ENCODE measurements around the gene VSTM2B.

Gene VSTM2B

GRCh38 chr19:29598036-29598435 lies 72.2 kb downstream of the VSTM2B start:
- H3K27ac ChIP-seq (ENCODE audit: poor library complexity, severe bottlenecking), result no peak overlapping the region
- H3K4me3 ChIP-seq (ENCODE audit: severe bottlenecking), result no peak overlapping the region

GRCh38 chr19:29598496-29598895 lies 72.7 kb downstream of the VSTM2B start:
- Histone ChIP-seq H3K27ac (ENCODE audit: poor library complexity, severe bottlenecking) (no peak overlapping the region), H3K27me3 (ENCODE audit: insufficient read depth, poor library complexity, severe bottlenecking) (peaks cover 13% of the 10 kb centered on the region), H3K9me3 (ENCODE audit: severe bottlenecking) (no peaks in the 10 kb centered on the region), H3K36me3 (ENCODE audit: low read depth) (no peaks in the 10 kb centered on the region), H3K4me3 (ENCODE audit: severe bottlenecking) (no peak overlapping the region), H3K4me1 (ENCODE audit: insufficient read depth, poor library complexity, severe bottlenecking) (no peaks in the 10 kb centered on the region)
- no peak for TF ChIP-seq CTCF (IDR thresholded peaks at IDR 0.05; ENCODE audit: poor library complexity, severe bottlenecking)
- DNase-seq (ENCODE audit: low spot score), result no peak
- ATAC-seq (ENCODE audit: low read depth), result no peak

More at GRCh38 chr19:29598036-29598435, 72.2 kb downstream of the VSTM2B start:
- H3K9me3 ChIP-seq (ENCODE audit: severe bottlenecking), result no peaks in the 10 kb centered on the region
- H3K36me3 ChIP-seq (ENCODE audit: low read depth), result no peaks in the 10 kb centered on the region
- ATAC-seq (ENCODE audit: low read depth), result no peak
- no peak for DNase-seq (ENCODE audit: low spot score)
- peaks cover 13% of the 10 kb centered on the region for H3K27me3 ChIP-seq (ENCODE audit: insufficient read depth, poor library complexity, severe bottlenecking)
- TF ChIP-seq CTCF (IDR thresholded peaks at IDR 0.05; ENCODE audit: poor library complexity, severe bottlenecking), result no peak
- H3K4me1 ChIP-seq (ENCODE audit: insufficient read depth, poor library complexity, severe bottlenecking), result no peaks in the 10 kb centered on the region

GRCh38 chr19:29603308-29603707 lies 77.5 kb downstream of the VSTM2B start:
- Histone ChIP-seq H3K36me3 (ENCODE audit: low read depth) (no peaks in the 10 kb centered on the region), H3K27ac (ENCODE audit: poor library complexity, severe bottlenecking) (no peak overlapping the region), H3K4me1 (ENCODE audit: insufficient read depth, poor library complexity, severe bottlenecking) (no peaks in the 10 kb centered on the region), H3K27me3 (ENCODE audit: insufficient read depth, poor library complexity, severe bottlenecking) (peaks cover 1% of the 10 kb centered on the region), H3K4me3 (ENCODE audit: severe bottlenecking) (no peak overlapping the region), H3K9me3 (ENCODE audit: severe bottlenecking) (no peaks in the 10 kb centered on the region)
- DNase-seq (ENCODE audit: low spot score), result no peak
- TF ChIP-seq CTCF (IDR thresholded peaks at IDR 0.05; ENCODE audit: poor library complexity, severe bottlenecking), result no peak
- no peak for ATAC-seq (ENCODE audit: low read depth)

- Histone ChIP-seq H3K36me3 (ENCODE audit: low read depth) (peaks cover 11% of the 10 kb centered on the region), H3K27me3 (ENCODE audit: insufficient read depth, poor library complexity, severe bottlenecking) (no peaks in the 10 kb centered on the region), H3K27ac (ENCODE audit: poor library complexity, severe bottlenecking) (peak within 1 kb of the TSS; percentile 39), H3K9me3 (ENCODE audit: severe bottlenecking) (no peaks in the 10 kb centered on the region), H3K4me3 (ENCODE audit: severe bottlenecking) (peak within 1 kb of the TSS; percentile 75), H3K4me1 (ENCODE audit: insufficient read depth, poor library complexity, severe bottlenecking) (no peaks in the 10 kb centered on the region)
- peak; percentile 94 for DNase-seq (ENCODE audit: low spot score)
- TF ChIP-seq CTCF (IDR thresholded peaks at IDR 0.05; ENCODE audit: poor library complexity, severe bottlenecking), result no peak
- ATAC-seq (ENCODE audit: low read depth), result peak; percentile 84
Measured at GRCh38 chr19:29605653-29606419, 80.0 kb downstream of the VSTM2B start, which contains the start of gene POP4. Gene POP4, plus strand, starts transcription at chr19:29606283. Its CDS starts 36 bp downstream, at chr19:29606319.

- Histone ChIP-seq H3K27me3 (ENCODE audit: insufficient read depth, poor library complexity, severe bottlenecking) (no peaks in the 10 kb centered on the region), H3K4me1 (ENCODE audit: insufficient read depth, poor library complexity, severe bottlenecking) (no peaks in the 10 kb centered on the region), H3K4me3 (ENCODE audit: severe bottlenecking) (peak overlapping the region; percentile 75), H3K9me3 (ENCODE audit: severe bottlenecking) (no peaks in the 10 kb centered on the region), H3K27ac (ENCODE audit: poor library complexity, severe bottlenecking) (no peak overlapping the region), H3K36me3 (ENCODE audit: low read depth) (peaks cover 16% of the 10 kb centered on the region)
- ATAC-seq (ENCODE audit: low read depth) (peak; percentile 41), DNase-seq (ENCODE audit: low spot score) (no peak)
- no peak for TF ChIP-seq CTCF (IDR thresholded peaks at IDR 0.05; ENCODE audit: poor library complexity, severe bottlenecking)
Measured at GRCh38 chr19:29606420-29606747, 80.6 kb downstream of the VSTM2B start.

All from RWPE2 (cell line).